HepG2 (cell line): Measurements from ENCODE around the gene LAP3. TPM values are rescaled to one million over a fixed set of nuclear protein-coding genes. Genes with fewer than 3 reads are reported as not detected.
A peak's percentile ranks its signal among the peaks of the same experiment; 100 is the strongest.

Experiments
- AGO1 ChIP-seq: fragments of 200-400 bp; formaldehyde crosslinking; IDR thresholded peaks from 2 replicates; pipeline ENCODE4 v1.6.1; 2017; ENCODE audit warnings: mild to moderate bottlenecking, low read depth, low read length, moderate library complexity; ENCODE audit not compliant: poor library complexity, severe bottlenecking
- EZH2 ChIP-seq: conservative IDR thresholded peaks from 2 replicates; pipeline ENCODE4 v1.6.1; 2012; ENCODE audit warnings: mild to moderate bottlenecking, low read depth, low read length, moderate library complexity
- GFI1 ChIP-seq: sonication (generic); formaldehyde crosslinking; IDR thresholded peaks from 2 replicates; pipeline ENCODE4 v1.5.0; 2020; ENCODE audit warnings: missing genetic modification reagents, mild to moderate bottlenecking, borderline replicate concordance
- HNF4G ChIP-seq, 2 experiments: sonication (generic) in 1 of 2; formaldehyde crosslinking in 1 of 2; IDR thresholded peaks; 2 replicates each; pipeline versions ENCODE4 v1.4.0 to v1.6.1; 2011 to 2020; ENCODE audit warnings: borderline replicate concordance in 2 of 2, low read depth in 2 of 2, mild to moderate bottlenecking in 2 of 2, low read length in 1 of 2, missing genetic modification reagents in 1 of 2, moderate library complexity in 1 of 2
- MAF1 ChIP-seq: sonication (generic); formaldehyde crosslinking; IDR thresholded peaks from 2 replicates; pipeline ENCODE4 v1.5.0; 2020; ENCODE audit warnings: missing genetic modification reagents, borderline replicate concordance
- MIER2 ChIP-seq: IDR thresholded peaks from 2 replicates; pipeline ENCODE4 v1.6.1; 2016; ENCODE audit warnings: missing biosample characterization, missing genetic modification reagents
- NFE2 ChIP-seq: sonication (generic); formaldehyde crosslinking; IDR thresholded peaks from 2 replicates; pipeline ENCODE4 v1.4.0; 2020; ENCODE audit warnings: missing genetic modification reagents
- NR2F1 ChIP-seq, 2 experiments: fragments of 450-650 bp in 1 of 2; formaldehyde crosslinking in 1 of 2; IDR thresholded peaks; 2 replicates each; pipeline versions ENCODE4 v1.5.0 to v1.6.1; 2016 to 2020; ENCODE audit warnings: mild to moderate bottlenecking in 1 of 2, missing compliant biosample characterization in 1 of 2, missing genetic modification reagents in 1 of 2, moderate library complexity in 1 of 2
- REPIN1 ChIP-seq: sonication (generic); formaldehyde crosslinking; IDR thresholded peaks from 2 replicates; pipeline ENCODE4 v1.8.0; 2022; ENCODE audit warnings: missing genetic modification reagents, low read depth, mild to moderate bottlenecking, borderline replicate concordance
- SMAD3 ChIP-seq: sonication (generic); formaldehyde crosslinking; IDR thresholded peaks from 2 replicates; pipeline ENCODE4 v1.4.0; 2020; ENCODE audit warnings: missing genetic modification reagents
- SRF ChIP-seq: IDR thresholded peaks from 2 replicates; pipeline ENCODE4 v1.6.1; 2011; ENCODE audit warnings: mild to moderate bottlenecking, low read depth, low read length, moderate library complexity
- TEAD3 ChIP-seq: optimal IDR thresholded peaks from 2 replicates; pipeline ENCODE3; 2016; ENCODE audit warnings: borderline replicate concordance
- ZC3H4 ChIP-seq: sonication (generic); formaldehyde crosslinking; IDR thresholded peaks from 2 replicates; pipeline ENCODE4 v1.4.0; 2020; ENCODE audit warnings: missing genetic modification reagents, borderline replicate concordance
- ZFP1 ChIP-seq: IDR thresholded peaks from 2 replicates; pipeline ENCODE4 v1.6.1; 2016
- ZMAT3 ChIP-seq: sonication (generic); formaldehyde crosslinking; conservative IDR thresholded peaks from 2 replicates; pipeline ENCODE4 v1.7.0; 2021; ENCODE audit warnings: missing genetic modification reagents
- ZMYM4 ChIP-seq: sonication (generic); formaldehyde crosslinking; IDR thresholded peaks from 2 replicates; pipeline ENCODE4 v1.8.1; 2023; ENCODE audit warnings: mild to moderate bottlenecking, missing genetic modification reagents
- ZNF746 ChIP-seq: sonication (generic); formaldehyde crosslinking; IDR thresholded peaks from 2 replicates; pipeline ENCODE4 v1.8.0; 2022; ENCODE audit warnings: mild to moderate bottlenecking, missing genetic modification reagents
- ZNF776 ChIP-seq: sonication (generic); formaldehyde crosslinking; IDR thresholded peaks from 2 replicates; pipeline ENCODE4 v1.4.0; 2020; ENCODE audit warnings: mild to moderate bottlenecking, missing genetic modification reagents
- ZNF788 ChIP-seq: sonication (generic); formaldehyde crosslinking; IDR thresholded peaks from 2 replicates; pipeline ENCODE4 v1.5.0; 2020; ENCODE audit warnings: mild to moderate bottlenecking, missing genetic modification reagents, borderline replicate concordance
- ZNF891 ChIP-seq: sonication (generic); formaldehyde crosslinking; IDR thresholded peaks from 2 replicates; pipeline ENCODE4 v1.5.0; 2020; ENCODE audit warnings: mild to moderate bottlenecking, missing genetic modification reagents
- polyA plus RNA-seq, 8 experiments: library from polyadenylated mRNA; depleted of rRNA in 3 of 8; stranded (reverse) in 7 of 8; unstranded in 1 of 8; fragments of >200 nt; fragmentation: Illumina TruSeq in 4 of 8; extraction: Trizol in 4 of 8; gene quantifications; 2 replicates each; pipeline versions ENCODE4 v1.2.1 to v1.2.3, GENCODE V29; 2011 to 2016; ENCODE audit warnings: low read depth in 4 of 8, missing spikeins in 1 of 8, mixed read lengths in 1 of 8; ENCODE audit not compliant: insufficient read depth in 1 of 8
- total RNA-seq, 5 experiments: library from RNA; depleted of rRNA; stranded (reverse); fragments of >200 nt; fragmentation: Illumina TruSeq; extraction: Trizol; gene quantifications; 2 replicates each; pipeline ENCODE4 v1.2.3, GENCODE V29; 2016; ENCODE audit warnings: low read depth in 1 of 5
- TF ChIP-seq, protein P1 (sequence below): sonication (generic); formaldehyde crosslinking; IDR thresholded peaks from 2 replicates; pipeline ENCODE4 v1.4.0; 2020; ENCODE audit warnings: missing genetic modification reagents, borderline replicate concordance
- TF ChIP-seq, protein P2 (sequence below): sonication (generic); formaldehyde crosslinking; IDR thresholded peaks from 2 replicates; pipeline ENCODE4 v1.5.0; 2020; ENCODE audit warnings: mild to moderate bottlenecking, missing genetic modification reagents
- TF ChIP-seq, protein P3 (sequence below): IDR thresholded peaks from 2 replicates; pipeline ENCODE4 v1.6.1; 2016; ENCODE audit warnings: low read depth
- TF ChIP-seq, protein P4 (sequence below): IDR thresholded peaks from 2 replicates; pipeline ENCODE4 v1.6.1; 2016

The LAP3 gene
- total and polyA plus RNA-seq, 2 of the 13 experiments (the other 11 are each of a cell fraction or from before 2014, with no cell fraction given) = 106 to 125 TPM

DNA sequence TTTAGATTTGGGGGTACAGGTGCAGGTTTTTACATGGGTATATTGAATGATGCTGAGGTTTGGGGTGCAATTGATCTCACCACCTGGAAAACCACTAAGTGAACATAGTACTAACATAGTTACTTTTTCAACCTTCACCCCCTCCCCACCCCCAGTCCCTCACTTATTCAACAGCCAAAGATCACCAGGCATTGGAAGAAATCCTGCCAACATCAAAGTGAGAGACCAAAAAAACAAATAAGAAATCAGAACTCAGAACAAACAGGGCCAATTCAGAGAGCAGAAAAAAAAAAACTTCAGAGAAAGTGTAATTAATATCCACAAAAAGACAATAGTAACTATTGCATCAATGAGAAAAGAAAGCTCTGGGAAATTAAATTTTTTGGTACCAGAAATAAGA, 20.5 kb upstream of the LAP3 start (continued):
- no peak for TF ChIP-seq ZNF746
- 0 out of 4 replicates have a peak, but pooled peaks of 1 of the 2 experiments have one; percentile 28 for TF ChIP-seq NR2F1 (CRISPR knock-in tag; IDR thresholded peaks at IDR 0.05)
- no peak for TF ChIP-seq ZMAT3 (CRISPR knock-in tag)
- TF ChIP-seq ZNF788 (CRISPR knock-in tag) = no peak
- no peak for TF ChIP-seq MAF1 (CRISPR knock-in tag)
- TF ChIP-seq SMAD3 (CRISPR knock-in tag) = no peak
- no peak for TF ChIP-seq REPIN1 (CRISPR knock-in tag)
- no peak for TF ChIP-seq MIER2 (CRISPR knock-in tag)
- TF ChIP-seq EZH2 = no peak
- TF ChIP-seq NFE2 (CRISPR knock-in tag) = no peak
- no peak for TF ChIP-seq ZNF891
- TF ChIP-seq AGO1 = no peak
- no peak for TF ChIP-seq TEAD3 (CRISPR knock-in tag)
- no peak for TF ChIP-seq SRF
- TF ChIP-seq, protein P1, sequence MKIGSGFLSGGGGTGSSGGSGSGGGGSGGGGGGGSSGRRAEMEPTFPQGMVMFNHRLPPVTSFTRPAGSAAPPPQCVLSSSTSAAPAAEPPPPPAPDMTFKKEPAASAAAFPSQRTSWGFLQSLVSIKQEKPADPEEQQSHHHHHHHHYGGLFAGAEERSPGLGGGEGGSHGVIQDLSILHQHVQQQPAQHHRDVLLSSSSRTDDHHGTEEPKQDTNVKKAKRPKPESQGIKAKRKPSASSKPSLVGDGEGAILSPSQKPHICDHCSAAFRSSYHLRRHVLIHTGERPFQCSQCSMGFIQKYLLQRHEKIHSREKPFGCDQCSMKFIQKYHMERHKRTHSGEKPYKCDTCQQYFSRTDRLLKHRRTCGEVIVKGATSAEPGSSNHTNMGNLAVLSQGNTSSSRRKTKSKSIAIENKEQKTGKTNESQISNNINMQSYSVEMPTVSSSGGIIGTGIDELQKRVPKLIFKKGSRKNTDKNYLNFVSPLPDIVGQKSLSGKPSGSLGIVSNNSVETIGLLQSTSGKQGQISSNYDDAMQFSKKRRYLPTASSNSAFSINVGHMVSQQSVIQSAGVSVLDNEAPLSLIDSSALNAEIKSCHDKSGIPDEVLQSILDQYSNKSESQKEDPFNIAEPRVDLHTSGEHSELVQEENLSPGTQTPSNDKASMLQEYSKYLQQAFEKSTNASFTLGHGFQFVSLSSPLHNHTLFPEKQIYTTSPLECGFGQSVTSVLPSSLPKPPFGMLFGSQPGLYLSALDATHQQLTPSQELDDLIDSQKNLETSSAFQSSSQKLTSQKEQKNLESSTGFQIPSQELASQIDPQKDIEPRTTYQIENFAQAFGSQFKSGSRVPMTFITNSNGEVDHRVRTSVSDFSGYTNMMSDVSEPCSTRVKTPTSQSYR (CRISPR knock-in tag) = peak; percentile 73; the same call in 1 of the 2 replicates
- TF ChIP-seq HNF4G (IDR thresholded peaks at IDR 0.05; ENCODE audit: borderline replicate concordance, low read depth, low read length) = peak; percentile 69; the same call in 1 of the 2 replicates
- TF ChIP-seq HNF4G (CRISPR knock-in tag; IDR thresholded peaks at IDR 0.05; ENCODE audit: borderline replicate concordance, low read depth) = no peak
- TF ChIP-seq GFI1 = peak; percentile 92; the same call in 1 of the 2 replicates
- TF ChIP-seq, protein P2, sequence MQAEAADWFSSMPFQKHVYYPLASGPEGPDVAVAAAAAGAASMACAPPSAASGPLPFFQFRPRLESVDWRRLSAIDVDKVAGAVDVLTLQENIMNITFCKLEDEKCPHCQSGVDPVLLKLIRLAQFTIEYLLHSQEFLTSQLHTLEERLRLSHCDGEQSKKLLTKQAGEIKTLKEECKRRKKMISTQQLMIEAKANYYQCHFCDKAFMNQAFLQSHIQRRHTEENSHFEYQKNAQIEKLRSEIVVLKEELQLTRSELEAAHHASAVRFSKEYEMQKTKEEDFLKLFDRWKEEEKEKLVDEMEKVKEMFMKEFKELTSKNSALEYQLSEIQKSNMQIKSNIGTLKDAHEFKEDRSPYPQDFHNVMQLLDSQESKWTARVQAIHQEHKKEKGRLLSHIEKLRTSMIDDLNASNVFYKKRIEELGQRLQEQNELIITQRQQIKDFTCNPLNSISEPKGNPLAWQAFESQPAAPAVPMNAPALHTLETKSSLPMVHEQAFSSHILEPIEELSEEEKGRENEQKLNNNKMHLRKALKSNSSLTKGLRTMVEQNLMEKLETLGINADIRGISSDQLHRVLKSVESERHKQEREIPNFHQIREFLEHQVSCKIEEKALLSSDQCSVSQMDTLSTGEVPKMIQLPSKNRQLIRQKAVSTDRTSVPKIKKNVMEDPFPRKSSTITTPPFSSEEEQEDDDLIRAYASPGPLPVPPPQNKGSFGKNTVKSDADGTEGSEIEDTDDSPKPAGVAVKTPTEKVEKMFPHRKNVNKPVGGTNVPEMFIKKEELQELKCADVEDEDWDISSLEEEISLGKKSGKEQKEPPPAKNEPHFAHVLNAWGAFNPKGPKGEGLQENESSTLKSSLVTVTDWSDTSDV (CRISPR knock-in tag) = no peak
- TF ChIP-seq, protein P3, sequence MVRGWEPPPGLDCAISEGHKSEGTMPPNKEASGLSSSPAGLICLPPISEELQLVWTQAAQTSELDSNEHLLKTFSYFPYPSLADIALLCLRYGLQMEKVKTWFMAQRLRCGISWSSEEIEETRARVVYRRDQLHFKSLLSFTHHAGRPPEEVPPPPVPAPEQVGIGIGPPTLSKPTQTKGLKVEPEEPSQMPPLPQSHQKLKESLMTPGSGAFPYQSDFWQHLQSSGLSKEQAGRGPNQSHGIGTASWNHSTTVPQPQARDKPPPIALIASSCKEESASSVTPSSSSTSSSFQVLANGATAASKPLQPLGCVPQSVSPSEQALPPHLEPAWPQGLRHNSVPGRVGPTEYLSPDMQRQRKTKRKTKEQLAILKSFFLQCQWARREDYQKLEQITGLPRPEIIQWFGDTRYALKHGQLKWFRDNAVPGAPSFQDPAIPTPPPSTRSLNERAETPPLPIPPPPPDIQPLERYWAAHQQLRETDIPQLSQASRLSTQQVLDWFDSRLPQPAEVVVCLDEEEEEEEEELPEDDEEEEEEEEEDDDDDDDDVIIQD (CRISPR knock-in tag) = no peak
- TF ChIP-seq, protein P4, sequence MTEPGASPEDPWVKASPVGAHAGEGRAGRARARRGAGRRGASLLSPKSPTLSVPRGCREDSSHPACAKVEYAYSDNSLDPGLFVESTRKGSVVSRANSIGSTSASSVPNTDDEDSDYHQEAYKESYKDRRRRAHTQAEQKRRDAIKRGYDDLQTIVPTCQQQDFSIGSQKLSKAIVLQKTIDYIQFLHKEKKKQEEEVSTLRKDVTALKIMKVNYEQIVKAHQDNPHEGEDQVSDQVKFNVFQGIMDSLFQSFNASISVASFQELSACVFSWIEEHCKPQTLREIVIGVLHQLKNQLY (CRISPR knock-in tag) = no peak
- no peak for TF ChIP-seq ZNF776 (CRISPR knock-in tag)
- no peak for TF ChIP-seq ZC3H4 (CRISPR knock-in tag)
- TF ChIP-seq ZFP1 = no peak
- 0 out of 2 replicates have a peak, but pooled peaks have one; percentile 19 for TF ChIP-seq ZMYM4 (CRISPR knock-in tag)
